GM18867 (cell line): Measurements from ENCODE around the gene TBC1D13.
"Not testable (repeated sequence)": the region's sequence is repeated elsewhere in the genome, so short reads cannot be mapped to it uniquely, and the experiment has no call there.

ENCODE experiments used
- ATAC-seq: cut with Tn5 transposase; IDR thresholded peaks from one replicate; pipeline ENCODE4 v1.9.1; 2021; ENCODE audit warnings: mild to moderate bottlenecking, moderate library complexity; ENCODE audit not compliant: unreplicated experiment

TBC1D13 gene

DNA sequence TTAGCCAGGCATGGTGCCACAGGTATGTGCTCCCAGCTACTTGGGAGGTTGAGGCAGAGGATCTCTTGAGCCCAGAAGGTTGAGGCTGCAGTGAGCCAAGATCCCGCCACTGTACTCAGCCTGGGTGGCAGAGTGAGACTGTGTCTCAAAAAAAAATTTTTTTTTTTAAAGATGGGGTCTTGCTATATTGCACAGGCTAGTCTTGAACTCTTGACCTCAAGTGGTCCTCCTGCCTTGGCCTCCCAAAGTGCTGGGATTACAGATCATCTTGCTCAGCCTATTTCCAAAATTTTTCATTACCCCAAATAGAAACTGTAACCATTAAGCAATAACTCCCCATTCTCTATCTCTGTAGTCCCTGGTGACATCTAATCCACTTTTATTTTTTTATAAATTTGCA lies 4.4 kb upstream of the TBC1D13 start:
- ATAC-seq = no peak

DNA sequence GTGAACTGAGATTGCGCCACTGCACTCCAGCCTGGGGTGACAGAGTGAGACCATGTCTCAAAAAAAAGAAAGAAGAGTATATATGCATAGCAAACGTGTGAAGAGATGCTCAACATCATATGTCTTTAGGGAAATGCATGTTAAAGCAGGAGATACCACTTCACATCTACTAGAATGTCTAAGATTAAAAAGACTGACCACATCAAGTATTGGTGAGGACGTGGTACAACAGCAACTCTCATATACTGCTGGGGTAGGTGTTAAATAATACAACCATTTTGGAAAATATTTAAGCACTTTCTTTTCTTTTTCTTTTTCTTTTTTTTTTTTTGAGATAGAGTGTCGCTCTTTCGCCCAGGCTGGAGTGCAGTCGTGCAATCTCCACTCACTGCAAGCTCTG lies 1.6 kb upstream of the TBC1D13 start:
- ATAC-seq = no peak

DNA sequence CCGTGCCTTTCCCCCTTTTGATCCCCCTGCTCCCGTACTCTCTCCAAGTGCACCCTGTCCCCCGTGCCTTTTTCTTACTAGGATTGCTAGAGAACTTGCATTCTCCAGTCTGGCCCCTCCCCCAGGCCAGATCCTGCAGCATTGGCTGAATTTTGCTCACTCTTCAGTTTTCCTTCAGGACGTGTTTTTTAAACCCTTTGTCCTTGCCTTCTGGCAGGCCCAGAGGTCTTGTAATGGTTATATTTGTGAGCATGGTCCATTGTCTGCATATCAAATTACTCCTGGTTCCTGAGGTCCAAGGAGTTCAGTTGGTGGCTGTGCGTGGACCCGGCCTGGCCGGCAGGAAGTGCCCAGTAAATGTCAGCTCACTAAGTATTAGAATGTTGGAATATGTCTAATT lies 606 bp downstream of the TBC1D13 start:
- no peak for ATAC-seq

DNA sequence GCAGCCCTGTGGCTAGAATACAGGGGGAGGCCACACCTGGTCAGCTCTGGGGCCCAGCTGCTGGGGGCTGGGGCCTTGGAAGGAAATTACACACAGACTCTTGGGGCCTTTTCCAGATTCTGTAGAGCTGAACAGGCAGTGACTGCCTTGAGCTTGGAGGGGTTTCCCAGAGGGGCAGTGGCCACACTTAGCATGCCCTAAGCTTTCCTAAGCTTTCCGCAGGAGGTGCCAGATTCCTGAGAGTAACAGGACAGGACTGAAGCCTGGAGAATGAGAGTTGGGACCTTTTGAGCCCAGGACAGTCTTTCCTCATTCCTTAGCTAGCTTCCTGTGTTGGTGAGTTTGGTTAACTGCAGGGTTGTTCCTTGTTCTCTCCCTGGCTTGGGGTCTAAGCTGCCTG lies 1.4 kb downstream of the TBC1D13 start:
- ATAC-seq = no peak

DNA sequence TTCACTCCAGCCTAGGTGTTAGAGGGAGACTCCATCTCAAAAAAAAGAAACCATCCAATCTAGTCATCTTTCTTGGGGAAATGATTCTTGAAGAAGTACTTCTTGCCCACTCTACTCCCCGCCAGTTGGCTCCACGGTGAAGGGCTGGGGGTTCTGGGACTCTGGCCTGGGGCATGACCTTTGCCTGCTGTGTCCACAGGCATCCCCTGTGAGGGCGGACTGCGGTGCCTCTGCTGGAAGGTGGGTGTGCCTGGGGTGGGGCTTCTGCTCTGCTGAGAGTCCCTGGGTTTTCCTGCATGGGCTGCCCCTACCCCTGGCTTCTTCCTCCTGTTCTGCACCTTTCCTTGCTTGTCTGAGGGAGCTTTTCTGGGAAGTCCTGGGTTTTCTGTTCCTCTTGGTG lies 3.5 kb downstream of the TBC1D13 start:
- ATAC-seq = no peak

DNA sequence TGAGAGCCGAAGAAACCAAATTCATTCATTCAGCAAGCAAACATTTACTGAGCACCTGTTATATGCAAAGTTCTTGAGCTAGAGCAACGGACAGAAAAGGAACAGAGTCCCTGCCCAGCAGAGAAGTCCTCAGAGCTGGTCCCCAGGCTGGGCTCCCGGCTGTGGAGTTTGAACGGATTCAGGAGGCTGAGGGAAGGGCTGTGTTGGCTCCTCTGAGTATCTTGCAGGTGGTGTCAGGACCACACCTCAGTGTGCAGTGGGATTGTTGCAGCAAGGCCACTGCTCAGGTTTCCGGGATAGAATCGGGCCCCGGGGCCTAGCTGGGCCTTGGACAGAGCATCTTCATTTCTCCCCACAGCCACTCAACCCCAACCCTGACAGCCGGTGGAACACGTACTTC lies 5.1 kb downstream of the TBC1D13 start:
- no peak for ATAC-seq

DNA sequence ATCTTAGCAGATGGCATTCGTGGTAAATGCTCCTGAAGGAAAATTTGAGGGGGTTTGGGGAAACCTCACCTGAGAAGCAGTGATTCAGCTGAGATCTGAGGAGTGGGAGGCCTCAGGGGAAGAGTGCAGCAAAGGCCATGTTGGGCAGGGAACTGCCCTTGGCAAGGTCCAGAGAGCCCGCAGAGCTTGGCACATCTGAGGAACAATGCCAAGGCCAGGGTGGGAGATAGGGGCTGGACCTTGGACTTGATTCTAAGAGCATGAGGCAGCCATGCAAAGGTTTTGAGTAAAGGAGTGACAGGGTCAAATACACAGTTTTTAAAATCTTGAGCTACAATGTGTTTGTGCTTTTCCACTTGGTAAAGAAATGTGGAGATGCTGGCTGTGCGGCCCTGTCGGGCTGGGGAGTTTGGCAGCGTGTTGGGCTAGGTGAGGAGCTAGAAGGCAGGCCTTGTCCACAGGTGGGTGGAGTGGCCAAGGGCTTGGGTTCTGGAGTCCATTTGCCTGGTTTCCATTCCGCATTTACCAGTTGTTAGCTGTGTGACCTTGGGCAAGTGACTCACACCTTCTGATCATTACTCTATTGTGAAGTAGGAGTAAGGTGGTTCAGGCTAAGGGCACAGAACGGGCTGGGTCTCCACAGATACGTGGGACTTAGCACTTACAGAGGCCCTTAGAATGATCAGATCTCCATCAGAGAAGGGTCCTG lies 6.1 kb downstream of the TBC1D13 start:
- ATAC-seq = no peak

DNA sequence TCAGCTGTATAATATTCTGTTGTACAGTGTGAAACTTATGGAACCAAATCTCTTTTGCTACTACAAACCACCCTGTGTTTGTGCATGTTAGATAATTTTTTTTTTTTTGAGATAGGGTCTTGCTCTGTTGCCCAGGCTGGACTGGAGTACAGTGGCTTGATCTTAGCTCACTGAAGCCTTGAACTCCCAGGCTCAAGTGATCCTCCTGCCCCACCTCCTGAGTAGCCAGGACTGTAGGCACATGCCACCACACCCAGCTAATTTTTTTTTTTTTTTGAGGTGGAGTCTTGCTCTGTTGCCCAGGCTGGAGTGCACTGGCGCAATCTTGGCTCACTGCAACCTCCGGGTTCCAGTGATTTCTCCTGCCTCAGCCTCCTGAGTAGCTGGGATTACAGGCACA lies 7.9 kb downstream of the TBC1D13 start:
- ATAC-seq = not testable (repeated sequence)

DNA sequence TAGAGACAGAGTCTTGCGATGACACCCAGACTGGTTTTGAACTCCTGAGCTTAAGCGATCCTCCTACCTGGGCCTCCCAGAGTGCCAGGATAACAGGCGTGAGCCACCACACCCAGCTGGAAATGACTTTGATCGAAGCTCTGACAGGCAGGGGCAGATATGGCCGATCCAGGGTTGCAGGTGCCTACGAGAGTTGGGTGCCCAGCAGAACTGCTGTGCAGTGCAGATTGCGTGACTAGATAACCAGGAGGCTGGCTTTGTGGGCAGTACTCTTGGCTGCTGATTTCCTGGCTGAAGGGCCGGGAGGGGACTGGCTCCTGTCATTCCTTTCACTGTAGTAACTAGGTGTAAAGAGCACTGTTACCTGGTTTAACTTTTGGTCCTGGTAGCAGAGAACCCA lies 11.8 kb downstream of the TBC1D13 start:
- ATAC-seq = no peak

DNA sequence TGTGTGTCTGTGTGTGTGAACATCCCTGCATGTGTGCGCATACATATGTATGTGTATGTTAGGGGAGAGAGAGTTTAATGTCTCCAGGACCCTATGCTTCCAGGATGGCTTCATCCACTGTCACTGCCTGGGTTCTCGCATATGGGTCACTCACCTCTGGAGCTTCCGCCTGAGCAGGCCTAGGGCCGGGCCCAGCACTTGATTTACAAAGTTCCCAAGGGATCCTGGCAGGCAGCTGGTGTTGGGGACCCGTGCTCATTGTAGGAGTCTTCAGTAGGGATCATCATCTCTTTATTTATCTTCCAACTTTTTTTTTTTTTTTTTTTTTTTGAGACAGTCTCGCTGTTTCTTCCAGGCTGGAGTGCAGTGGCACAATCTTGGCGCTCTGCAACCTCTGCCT lies 13.0 kb downstream of the TBC1D13 start:
- ATAC-seq = no peak

DNA sequence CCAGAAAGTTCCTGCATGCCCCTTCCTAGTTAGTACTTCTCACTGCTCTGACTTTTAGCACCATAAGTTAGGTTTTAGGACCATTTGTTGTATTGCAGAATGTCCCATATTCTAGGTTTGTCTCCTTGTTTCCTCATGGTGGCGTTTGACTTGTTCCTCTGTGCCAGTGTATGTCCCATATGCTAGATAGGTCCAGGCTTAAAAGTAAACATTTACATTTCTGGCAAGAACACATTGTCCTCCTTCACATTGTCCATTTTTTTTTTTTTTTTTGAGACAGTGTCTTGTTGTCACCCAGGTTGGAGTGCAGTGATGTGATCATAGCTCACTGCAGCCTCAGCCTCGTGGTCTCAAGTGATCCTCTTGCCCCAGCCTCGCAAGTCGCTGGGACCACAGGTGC lies 15.4 kb downstream of the TBC1D13 start:
- ATAC-seq = no peak

DNA sequence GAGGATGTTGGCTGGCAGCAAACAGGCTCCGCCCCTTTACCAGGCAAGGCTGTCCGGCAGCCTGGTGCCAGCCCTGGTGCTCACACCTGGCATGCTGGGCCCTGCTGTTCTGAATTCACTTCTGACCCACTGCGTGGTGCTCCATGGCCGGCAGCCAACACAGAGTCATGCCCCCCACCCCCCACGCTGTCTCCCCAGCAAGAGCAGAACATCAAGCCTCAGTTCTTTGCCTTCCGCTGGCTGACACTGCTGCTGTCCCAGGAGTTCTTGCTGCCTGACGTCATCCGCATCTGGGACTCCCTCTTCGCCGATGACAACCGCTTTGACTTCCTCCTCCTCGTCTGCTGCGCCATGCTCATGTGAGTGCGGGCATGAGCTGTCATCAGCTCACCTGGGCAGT lies 18.6 kb downstream of the TBC1D13 start:
- no peak for ATAC-seq

DNA sequence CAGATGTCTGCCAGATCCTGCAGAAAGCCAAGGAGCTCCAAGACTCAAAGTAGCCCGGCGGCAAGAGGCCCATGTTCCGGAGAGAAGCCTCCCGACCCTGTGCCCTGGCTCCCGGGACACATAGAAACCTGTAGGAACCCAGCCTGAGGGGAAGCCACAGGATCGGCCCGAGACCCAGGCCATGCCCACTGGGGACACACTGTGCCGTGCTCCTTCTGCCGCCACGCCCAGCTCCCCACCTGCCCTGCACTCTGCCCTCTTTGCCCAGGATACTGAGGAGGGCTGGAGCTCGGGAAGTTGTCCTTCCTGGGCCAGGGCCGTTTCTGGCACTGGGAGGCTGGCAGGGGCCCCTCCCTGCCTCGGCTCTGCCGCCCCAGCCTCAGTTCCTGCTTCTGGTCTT lies 20.8 kb downstream of the TBC1D13 start:
- ATAC-seq = no peak

DNA sequence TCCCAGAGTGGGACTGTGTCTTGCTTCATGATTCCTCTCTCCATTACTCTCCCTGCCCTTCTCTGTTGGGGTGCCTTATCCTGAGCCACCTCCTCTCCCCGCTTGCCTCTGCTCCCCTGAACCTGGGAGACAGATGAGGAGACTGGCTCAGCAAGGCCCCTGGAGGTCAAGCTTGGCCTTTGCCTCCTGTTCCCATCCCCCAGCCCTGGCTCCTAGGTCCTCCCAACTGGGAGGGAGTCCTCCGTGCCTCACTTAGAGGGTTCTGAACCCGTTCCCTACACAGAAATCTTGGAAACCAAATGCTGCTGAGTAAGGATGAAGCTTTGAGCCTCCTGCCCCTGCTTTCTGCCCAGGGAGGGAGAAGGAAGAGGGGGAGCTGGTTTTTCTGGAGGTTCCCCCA lies 21.5 kb downstream of the TBC1D13 start:
- ATAC-seq = no peak

DNA sequence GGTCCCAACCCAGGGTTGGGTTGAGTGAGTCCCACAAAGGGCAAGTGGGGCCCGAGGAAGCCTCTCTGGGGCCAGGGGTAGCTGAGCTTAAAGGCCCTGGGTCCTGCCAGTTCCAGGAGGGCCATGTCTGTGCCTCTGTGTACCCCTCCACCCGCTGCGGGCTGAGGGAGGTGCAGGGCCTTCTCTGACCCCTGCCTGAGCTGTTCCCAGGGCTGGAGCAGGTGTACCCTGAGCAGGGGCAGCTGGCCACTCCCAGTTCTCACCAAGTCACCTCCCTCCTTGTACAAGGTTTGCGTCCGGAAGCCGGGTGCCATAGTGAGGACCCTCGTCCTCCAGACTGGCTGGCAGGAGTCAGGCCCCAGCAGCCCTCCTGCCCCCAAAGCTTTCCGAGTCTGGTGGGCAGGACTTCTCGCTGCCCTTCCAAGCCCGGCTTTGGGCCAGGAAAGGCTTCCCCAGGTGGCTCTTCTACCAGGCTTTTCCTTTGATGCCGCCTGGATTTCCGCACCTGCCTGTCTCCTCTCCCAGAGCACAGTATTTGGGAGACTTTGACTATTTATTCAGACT lies 22.1 kb downstream of the TBC1D13 start:
- ATAC-seq = no peak

DNA sequence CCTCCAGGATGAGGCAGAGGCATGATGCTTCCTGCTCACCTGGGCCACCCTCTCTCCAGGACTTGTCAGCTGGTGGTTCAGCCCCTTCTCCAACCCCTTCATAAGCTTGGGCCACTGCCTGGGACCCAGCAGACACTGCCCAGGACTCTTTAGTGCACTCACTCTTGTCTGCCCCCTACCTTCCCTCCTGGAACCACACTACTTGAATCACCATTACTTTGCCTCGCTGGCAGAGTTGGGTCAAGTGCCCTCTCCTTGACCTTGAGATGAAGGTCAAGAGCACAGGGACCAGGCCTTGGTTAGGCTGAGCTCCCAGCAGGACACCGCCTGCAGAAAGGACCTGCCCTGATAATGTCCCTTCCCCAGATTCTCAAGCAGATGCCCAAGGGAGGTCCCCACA lies 22.8 kb downstream of the TBC1D13 start:
- no peak for ATAC-seq

DNA sequence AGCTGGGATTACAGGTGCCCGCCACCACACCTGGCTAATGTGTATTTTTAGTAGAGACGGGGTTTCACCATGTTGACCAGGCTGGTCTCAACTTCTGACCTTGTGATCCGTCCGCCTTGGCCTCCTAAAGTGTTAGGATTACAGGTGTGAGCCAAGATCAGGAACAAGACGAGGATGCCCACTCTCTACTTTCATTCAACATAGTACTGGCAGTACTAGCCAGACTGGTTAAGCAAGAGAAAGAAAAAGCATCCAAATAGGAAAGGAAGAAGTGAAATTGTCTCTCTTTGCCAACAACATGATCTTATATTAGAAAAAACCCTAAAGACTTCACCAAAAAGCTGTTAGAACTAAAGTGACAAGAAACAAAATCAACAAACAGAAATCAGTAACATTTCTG lies 23.8 kb downstream of the TBC1D13 start:
- ATAC-seq = no peak

DNA sequence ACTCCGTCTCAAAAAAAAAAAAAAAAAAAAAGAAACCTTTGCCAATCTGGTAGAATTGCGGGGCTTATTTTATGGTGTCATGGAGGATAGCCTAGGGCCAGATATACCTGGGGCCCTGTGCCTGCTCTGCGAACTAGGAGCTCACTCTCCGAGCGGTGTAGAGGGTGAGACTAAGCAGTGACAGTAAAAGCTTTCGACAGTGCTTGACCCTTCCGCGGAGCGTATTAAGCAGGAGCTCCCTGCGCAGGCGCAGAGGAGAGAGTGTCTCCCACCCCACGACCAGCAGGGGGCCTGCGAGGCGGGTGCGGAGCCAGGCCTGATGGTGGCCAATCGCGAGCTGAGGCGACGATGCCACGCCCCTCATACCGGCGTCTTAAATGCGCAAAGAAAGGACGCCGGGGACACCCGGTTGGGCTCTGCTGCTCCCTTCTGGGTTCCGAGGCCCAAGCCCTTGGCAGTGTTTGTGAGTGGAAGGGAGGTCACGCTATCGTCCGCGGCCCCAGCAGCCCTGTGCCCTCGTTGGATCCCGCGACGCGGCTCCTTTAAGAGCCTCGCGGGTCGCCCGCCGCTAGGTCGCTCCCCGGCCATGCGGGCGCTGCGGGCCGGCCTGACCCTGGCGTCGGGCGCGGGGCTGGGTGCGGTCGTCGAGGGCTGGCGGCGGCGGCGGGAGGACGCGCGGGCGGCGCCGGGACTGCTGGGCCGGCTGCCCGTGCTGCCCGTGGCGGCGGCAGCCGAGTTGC lies 31.2 kb downstream of the TBC1D13 start, which contains the start of gene ENDOG:
Gene ENDOG, plus strand, starts transcription at position 402 of the 740 bp plus-strand sequence. Its CDS starts 185 bp downstream, at position 587.
- peak; percentile 87 for ATAC-seq

DNA sequence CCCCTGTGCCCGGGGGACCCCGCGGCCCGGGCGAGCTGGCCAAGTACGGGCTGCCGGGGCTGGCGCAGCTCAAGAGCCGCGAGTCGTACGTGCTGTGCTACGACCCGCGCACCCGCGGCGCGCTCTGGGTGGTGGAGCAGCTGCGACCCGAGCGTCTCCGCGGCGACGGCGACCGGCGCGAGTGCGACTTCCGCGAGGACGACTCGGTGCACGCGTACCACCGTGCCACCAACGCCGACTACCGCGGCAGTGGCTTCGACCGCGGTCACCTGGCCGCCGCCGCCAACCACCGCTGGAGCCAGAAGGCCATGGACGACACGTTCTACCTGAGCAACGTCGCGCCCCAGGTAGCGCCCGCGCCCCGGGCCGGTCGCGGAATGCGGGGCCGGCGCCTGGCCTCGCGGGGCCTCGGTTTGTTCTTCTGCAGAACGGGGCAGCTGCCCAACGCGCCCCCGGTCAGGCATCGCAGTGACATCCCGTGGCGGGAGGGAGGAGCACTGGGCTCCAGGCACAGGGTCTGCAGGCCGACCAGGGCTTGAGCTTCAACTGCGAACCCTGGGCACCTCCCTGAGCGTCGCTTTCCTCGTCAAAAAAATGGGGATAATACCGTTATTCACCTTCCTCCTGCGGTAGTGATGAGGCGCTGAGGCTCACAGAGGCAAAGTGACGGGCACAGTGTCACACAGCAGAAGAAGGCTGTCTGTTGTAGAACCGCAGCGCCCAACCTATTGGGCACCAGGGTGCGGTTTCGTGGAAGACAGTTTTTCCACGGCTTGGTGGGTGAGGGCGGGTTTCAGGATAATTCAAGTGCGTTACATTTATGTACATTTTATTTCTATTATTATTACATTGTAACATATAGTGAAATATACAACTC lies 32.0 kb downstream of the TBC1D13 start:
- no peak for ATAC-seq

DNA sequence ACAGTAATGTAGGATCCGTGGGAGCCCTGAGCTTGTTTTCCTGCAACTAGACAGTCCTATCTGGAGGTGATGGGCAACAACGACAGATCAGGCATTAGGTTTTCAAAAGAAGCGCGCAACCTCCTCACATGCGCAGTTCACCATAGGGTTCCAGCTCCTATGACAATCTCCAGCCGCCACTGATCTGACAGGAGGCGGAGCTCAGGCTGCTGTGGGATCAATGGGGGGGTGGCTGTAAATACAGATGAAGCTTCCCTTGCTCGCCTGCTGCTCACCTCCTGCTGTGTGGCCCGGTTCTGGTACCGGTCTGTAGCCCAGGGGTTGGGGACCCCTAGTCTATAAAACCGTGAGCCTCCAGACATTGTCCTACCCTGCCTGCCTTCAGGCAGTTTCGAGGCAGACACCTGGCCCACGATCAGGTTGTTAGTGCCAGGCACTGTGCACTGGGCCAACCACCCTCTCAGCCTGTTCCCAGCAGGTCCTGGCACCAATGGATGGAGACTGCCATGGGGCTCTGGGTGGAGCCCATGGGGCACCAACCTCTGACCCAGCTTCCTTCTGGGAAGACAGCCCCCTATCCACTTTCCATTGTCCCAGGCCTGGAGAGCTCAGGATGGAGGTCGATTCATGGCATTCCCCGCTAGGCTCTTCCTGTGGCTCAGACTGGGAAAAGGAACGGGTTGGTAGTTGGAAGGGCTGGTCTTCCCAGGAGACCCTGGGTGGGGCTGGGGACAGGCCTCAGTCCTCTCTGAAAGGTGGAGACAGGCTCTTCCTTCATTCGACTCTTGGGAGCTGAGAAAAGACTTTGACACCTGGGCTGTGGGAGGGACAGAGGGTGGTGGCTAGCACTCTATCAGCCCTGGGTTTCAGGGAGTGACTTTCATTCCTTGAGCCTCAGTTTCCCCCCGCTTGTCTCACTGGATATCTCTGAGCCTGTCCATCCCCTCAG lies 32.9 kb downstream of the TBC1D13 start:
- no peak for ATAC-seq
